Left lung (tissue), 10 donors: ENCODE results near the gene RPS14. TPM values are rescaled to one million over a fixed set of nuclear protein-coding genes. Genes with fewer than 3 reads are reported as not detected.

Experiments used
- ATAC-seq: fragments of 200-7000 bp; cut with Tn5 transposase; one replicate; pipeline ENCODE4 v1.9.1; 2020; ENCODE audit warnings: moderate library complexity
- DNase-seq, 4 donors: peaks; one replicate each; pipeline ENCODE4 v3.0.0-alpha.2; 2013 to 2020
- H3K27ac ChIP-seq, 2 donors: fragments of 200-600 bp; sonication (generic) in 1 of 2; one replicate each; pipeline versions ENCODE4 v1.5.0 to v1.8.0; 2020 to 2021
- H3K27me3 ChIP-seq, 2 donors: fragments of 200-600 bp; sonication (generic) in 1 of 2; one replicate each; pipeline versions ENCODE4 v1.5.0 to v1.8.0; 2020 to 2021
- H3K36me3 ChIP-seq, 2 donors: fragments of 200-600 bp; sonication (generic) in 1 of 2; one replicate each; pipeline versions ENCODE4 v1.5.0 to v1.8.0; 2020 to 2021
- H3K4me1 ChIP-seq, 2 donors: fragments of 200-600 bp; one replicate each; pipeline ENCODE4 v1.8.0; 2021
- H3K4me3 ChIP-seq, 2 donors: fragments of 200-600 bp; sonication (generic) in 1 of 2; one replicate each; pipeline versions ENCODE4 v1.5.0 to v1.8.0; 2020 to 2021; ENCODE audit warnings: mild to moderate bottlenecking in 1 of 2
- H3K9me3 ChIP-seq, 2 donors: fragments of 200-600 bp; sonication (generic) in 1 of 2; one replicate each; pipeline versions ENCODE4 v1.5.0 to v1.8.0; 2020 to 2021
- CTCF ChIP-seq, 2 donors: fragments of 200-600 bp; sonication (generic) in 1 of 2; IDR thresholded peaks; one replicate each; pipeline versions ENCODE4 v1.5.0 to v1.8.0; 2021; ENCODE audit warnings: antibody characterized with exemption in 2 of 2
- intact Hi-C, 2 donors: fragments of 100-400 bp; cut with DNase I; formaldehyde crosslinking; loops; one replicate each; pipeline versions ENCODE4 v1.11.2 to v1.14.2; 2022
- polyA plus RNA-seq, 6 donors: library from polyadenylated mRNA; unstranded; fragments of 120-200 nt; gene quantifications; one replicate each; pipeline ENCODE4 v1.2.1, GENCODE V29; 2013; ENCODE audit not compliant: insufficient read length in 6 of 6
- total RNA-seq, 2 donors: library from RNA; stranded (reverse); fragmentation: NEBNext Ultra II Directional; extraction: Animal tissue kit (Norgen Biotek cat#: 25700); gene quantifications; one replicate each; pipeline ENCODE4 v1.2.1, GENCODE V29; 2021
- donor health status: DM: no; HTN: yes; CAD: no.
- donor health status: DM: no; HTN: no; CAD: no.

The RPS14 gene
- total and polyA plus RNA-seq, 8 donors: 1,428 to 2,778 (median 2,416) TPM

- H3K4me1 ChIP-seq: peaks cover 48 to 77% of the 10 kb centered on the region in 2 donors
- H3K9me3 ChIP-seq: no peaks in the 10 kb centered on the region
- H3K27ac ChIP-seq: peak overlapping the region in 1 of 2 donors; percentile 97
- ATAC-seq: no peak
- no peaks in the 10 kb centered on the region for H3K27me3 ChIP-seq
- intact Hi-C loops: no loop called here
- no peak overlapping the region for H3K4me3 ChIP-seq
- TF ChIP-seq CTCF (IDR thresholded peaks at IDR 0.05): no peak
- no peak for DNase-seq
- peaks cover 0 to 13% of the 10 kb centered on the region in 2 donors for H3K36me3 ChIP-seq
These were observed 42.3 kb upstream of the RPS14 start for GRCh38 chr5:150491876-150492275.

DNA sequence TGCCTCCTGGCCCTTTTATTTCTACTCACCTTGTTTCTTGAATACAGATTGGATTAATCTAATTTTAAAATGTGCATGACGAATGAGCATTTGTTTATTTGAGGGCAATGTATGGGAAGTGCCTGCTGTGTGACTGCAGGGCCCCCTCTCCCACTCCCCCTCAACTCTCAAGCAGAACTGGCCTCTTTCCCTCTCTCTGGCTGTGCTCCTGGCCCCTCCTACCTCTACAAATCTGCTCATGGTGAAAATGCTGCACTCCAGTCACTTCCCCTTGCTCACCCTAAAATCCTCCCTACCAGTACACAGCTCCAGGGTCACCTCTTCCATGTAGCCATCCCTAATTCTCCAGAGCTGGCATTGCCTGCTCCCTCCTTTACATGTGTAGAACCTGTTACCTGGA lies 41.2 kb upstream of the RPS14 start:
- peak overlapping the region; percentile 93 to 97 for H3K27ac ChIP-seq
- peaks cover 0 to 13% of the 10 kb centered on the region in 2 donors for H3K36me3 ChIP-seq
- no peak for ATAC-seq
- peaks cover 49 to 69% of the 10 kb centered on the region in 2 donors for H3K4me1 ChIP-seq
- H3K9me3 ChIP-seq: no peaks in the 10 kb centered on the region
- DNase-seq: no peak
- no peak overlapping the region for H3K4me3 ChIP-seq
- no peaks in the 10 kb centered on the region for H3K27me3 ChIP-seq
- TF ChIP-seq CTCF (IDR thresholded peaks at IDR 0.05): no peak
- intact Hi-C loops: no loop called here

GRCh38 chr5:150490296-150490669 lies 40.7 kb upstream of the RPS14 start:
- Histone ChIP-seq H3K27ac (peak overlapping the region; percentile 93 to 97), H3K4me3 (peak overlapping the region in 1 of 2 donors; percentile 11), H3K9me3 (no peaks in the 10 kb centered on the region), H3K4me1 (peaks cover 49 to 72% of the 10 kb centered on the region in 2 donors), H3K36me3 (peaks cover 0 to 13% of the 10 kb centered on the region in 2 donors), H3K27me3 (no peaks in the 10 kb centered on the region)
- DNase-seq: no peak
- no peak for TF ChIP-seq CTCF (IDR thresholded peaks at IDR 0.05)
- intact Hi-C loops: no loop called here
- no peak for ATAC-seq

GRCh38 chr5:150489360-150490295 lies 40.1 kb upstream of the RPS14 start:
- intact Hi-C loops: no loop called here
- H3K27ac ChIP-seq: peak overlapping the region; percentile 93 to 97
- H3K9me3 ChIP-seq: no peaks in the 10 kb centered on the region
- DNase-seq (peak in 1 of 4 donors; percentile 54), ATAC-seq (no peak)
- H3K27me3 ChIP-seq: no peaks in the 10 kb centered on the region
- peaks cover 0 to 8% of the 10 kb centered on the region in 2 donors for H3K36me3 ChIP-seq
- peaks cover 49 to 78% of the 10 kb centered on the region in 2 donors for H3K4me1 ChIP-seq
- TF ChIP-seq CTCF (IDR thresholded peaks at IDR 0.05): no peak
- H3K4me3 ChIP-seq: peak overlapping the region in 1 of 2 donors; percentile 11
